GM10248 (cell line): ENCODE measurements around the gene VEPH1.

Experiments used
- CTCF ChIA-PET: fragments of 300-600 bp; sonication (Branson Sonifier 250); formaldehyde crosslinking; extraction: SDS; loops from one replicate; lab custom pipeline; 2021; ENCODE audit warnings: antibody characterized with exemption; lab: Yijun Ruan, JAX
- POLR2A ChIA-PET: fragments of 350-650 bp; sonication (Branson Sonifier 250); formaldehyde crosslinking; extraction: SDS; loops from one replicate; lab custom pipeline; 2020; ENCODE audit warnings: antibody characterized with exemption; lab: Yijun Ruan, JAX
- DNase-seq: peaks from one replicate; pipeline ENCODE4 v3.0.0; 2012; ENCODE audit errors: extremely low spot score
- TF ChIP-seq, protein P1 (sequence below): IDR thresholded peaks from 2 replicates; pipeline ENCODE4 v1.5.1; 2012; ENCODE audit warnings: mild to moderate bottlenecking, low read depth; ENCODE audit errors: extremely low read depth, missing control alignments, control extremely low read depth

Gene VEPH1

GRCh38 chr3:157472648-157473047 is 30.6 kb downstream of the VEPH1 start:
- no peak for DNase-seq
- TF ChIP-seq, protein P1, sequence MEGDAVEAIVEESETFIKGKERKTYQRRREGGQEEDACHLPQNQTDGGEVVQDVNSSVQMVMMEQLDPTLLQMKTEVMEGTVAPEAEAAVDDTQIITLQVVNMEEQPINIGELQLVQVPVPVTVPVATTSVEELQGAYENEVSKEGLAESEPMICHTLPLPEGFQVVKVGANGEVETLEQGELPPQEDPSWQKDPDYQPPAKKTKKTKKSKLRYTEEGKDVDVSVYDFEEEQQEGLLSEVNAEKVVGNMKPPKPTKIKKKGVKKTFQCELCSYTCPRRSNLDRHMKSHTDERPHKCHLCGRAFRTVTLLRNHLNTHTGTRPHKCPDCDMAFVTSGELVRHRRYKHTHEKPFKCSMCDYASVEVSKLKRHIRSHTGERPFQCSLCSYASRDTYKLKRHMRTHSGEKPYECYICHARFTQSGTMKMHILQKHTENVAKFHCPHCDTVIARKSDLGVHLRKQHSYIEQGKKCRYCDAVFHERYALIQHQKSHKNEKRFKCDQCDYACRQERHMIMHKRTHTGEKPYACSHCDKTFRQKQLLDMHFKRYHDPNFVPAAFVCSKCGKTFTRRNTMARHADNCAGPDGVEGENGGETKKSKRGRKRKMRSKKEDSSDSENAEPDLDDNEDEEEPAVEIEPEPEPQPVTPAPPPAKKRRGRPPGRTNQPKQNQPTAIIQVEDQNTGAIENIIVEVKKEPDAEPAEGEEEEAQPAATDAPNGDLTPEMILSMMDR = no peak
- POLR2A ChIA-PET = no interaction called here
- CTCF ChIA-PET = no interaction called here

- POLR2A ChIA-PET = no interaction called here
- DNase-seq = no peak
- TF ChIP-seq, protein P1 = no peak
- CTCF ChIA-PET = no interaction called here
Measured at GRCh38 chr3:157471064-157471463, 32.2 kb downstream of the VEPH1 start.

DNA sequence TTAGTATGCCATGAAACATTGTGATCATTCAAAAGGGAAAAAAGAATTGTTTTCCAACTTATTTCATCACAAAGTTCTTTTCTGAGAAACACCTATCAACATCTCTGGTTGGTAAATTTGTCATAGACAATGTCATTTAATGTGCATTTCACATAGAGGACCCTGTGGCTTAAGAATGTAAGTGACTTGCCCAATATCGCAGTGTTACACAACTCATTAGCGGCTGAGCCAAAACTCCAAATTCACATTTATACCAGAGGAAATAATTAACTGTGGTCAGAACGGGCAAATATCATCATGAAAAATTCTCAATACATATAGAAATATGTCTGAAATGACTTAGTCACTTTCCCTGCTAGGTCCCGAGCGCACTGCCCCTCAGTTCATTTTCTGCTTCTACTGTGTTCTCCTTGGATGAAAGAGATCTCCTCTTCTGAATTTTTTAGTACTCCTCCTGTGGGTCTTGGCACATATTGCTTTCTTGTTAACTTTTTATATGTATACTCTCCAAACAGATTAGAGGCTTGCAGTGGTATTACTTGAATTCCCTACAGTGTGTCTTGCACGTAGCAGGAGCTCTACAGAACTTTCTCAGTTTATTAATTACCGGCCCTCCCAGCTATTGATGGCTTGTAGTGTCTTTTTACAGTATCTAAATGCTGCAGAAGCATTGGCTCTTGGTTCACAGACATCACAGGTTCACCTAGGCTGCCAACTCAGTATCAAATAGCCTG is 33.5 kb downstream of the VEPH1 start:
- TF ChIP-seq, protein P1 = no peak
- ChIA-PET CTCF (no interaction called here), POLR2A (no interaction called here)
- DNase-seq = no peak

DNA sequence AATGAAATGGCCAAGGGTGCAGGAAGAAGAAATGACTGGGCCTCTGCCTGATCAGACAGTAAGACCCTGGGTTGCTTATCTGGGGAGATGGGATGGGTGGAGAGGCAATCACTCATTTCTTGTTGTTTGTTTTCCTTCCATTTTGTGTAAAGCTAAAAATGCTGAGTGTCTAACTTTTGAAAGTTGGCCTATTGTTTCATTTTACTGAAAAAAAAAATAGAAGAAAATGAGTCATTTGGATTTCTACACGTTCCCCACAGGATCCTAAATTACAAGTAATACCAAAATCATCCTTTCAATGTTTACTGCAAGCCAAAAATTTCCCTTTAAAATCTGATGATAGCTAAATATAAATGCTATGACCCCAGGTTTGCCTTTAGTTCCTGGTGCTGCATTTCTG is 36.0 kb downstream of the VEPH1 start:
- CTCF ChIA-PET = no interaction called here
- TF ChIP-seq, protein P1 = no peak
- DNase-seq = no peak
- POLR2A ChIA-PET = no interaction called here

GRCh38 chr3:157465741-157466140 is 37.5 kb downstream of the VEPH1 start:
- ChIA-PET CTCF (interaction anchor here (1.2 to 2.2 kb wide), 4 partner anchors 9 to 107 kb away, joined by 3 to 9 read pairs (median 4); no protein-coding TSS in a partner anchor), POLR2A (no interaction called here)
- TF ChIP-seq, protein P1 = no peak
- DNase-seq = no peak

GRCh38 chr3:157464321-157464720 is 38.9 kb downstream of the VEPH1 start:
- ChIA-PET CTCF (interaction anchor here (0.7 to 2.2 kb wide), 8 partner anchors 11 to 109 kb away, joined by 3 to 9 read pairs (median 4); no protein-coding TSS in a partner anchor), POLR2A (no interaction called here)
- TF ChIP-seq, protein P1 = no peak
- no peak for DNase-seq
